Activated naive CD4-positive, alpha-beta T cell treated with anti-CD3 and anti-CD28 coated beads, Interleukin-2, amount 50 U/mL, for 24 hours (primary cell): ENCODE data around the gene KRTAP19-6.
"Not testable (repeated sequence)": the region's sequence is repeated elsewhere in the genome, so short reads cannot be mapped to it uniquely, and the experiment has no call there.

Experiments
- H3K27ac Mint-ChIP-seq: one replicate; pipeline ENCODE4 v1.8.0; 2021; ENCODE audit warnings: mild to moderate bottlenecking, mixed read lengths
- H3K27me3 Mint-ChIP-seq: one replicate; pipeline ENCODE4 v1.8.0; 2021; ENCODE audit warnings: mixed read lengths
- H3K36me3 Mint-ChIP-seq: one replicate; pipeline ENCODE4 v1.8.0; 2021; ENCODE audit warnings: mixed read lengths
- H3K4me1 Mint-ChIP-seq: one replicate; pipeline ENCODE4 v1.8.0; 2021; ENCODE audit warnings: mixed read lengths
- H3K4me3 Mint-ChIP-seq: one replicate; pipeline ENCODE4 v1.8.0; 2021; ENCODE audit warnings: mild to moderate bottlenecking, mixed read lengths
- H3K9me3 Mint-ChIP-seq: one replicate; pipeline ENCODE4 v1.8.0; 2021; ENCODE audit warnings: mixed read lengths

The KRTAP19-6 gene

GRCh38 chr21:30541764-30542163, at the start of gene KRTAP19-6:
TSS of gene KRTAP19-6 (minus strand) at chr21:30541864. CDS start at chr21:30541833, 31 bp downstream.
- Mint-ChIP-seq H3K27ac (no peak within 1 kb of the TSS), H3K9me3 (peaks cover 5% of the 10 kb centered on the region), H3K36me3 (no peaks in the 10 kb centered on the region), H3K4me1 (no peaks in the 10 kb centered on the region), H3K4me3 (no peak within 1 kb of the TSS), H3K27me3 (no peaks in the 10 kb centered on the region)

GRCh38 chr21:30590297-30590696, 48.6 kb upstream of the KRTAP19-6 start, which contains the start of gene KRTAP22-2:
TSS of gene KRTAP22-2 (minus strand) at chr21:30590397.
- H3K4me3 Mint-ChIP-seq: no peak within 1 kb of the TSS
- no peak within 1 kb of the TSS for H3K27ac Mint-ChIP-seq
- no peaks in the 10 kb centered on the region for H3K27me3 Mint-ChIP-seq
- no peaks in the 10 kb centered on the region for H3K36me3 Mint-ChIP-seq
- H3K4me1 Mint-ChIP-seq: no peaks in the 10 kb centered on the region
- H3K9me3 Mint-ChIP-seq: no peaks in the 10 kb centered on the region

GRCh38 chr21:30582870-30583269, 41.2 kb upstream of the KRTAP19-6 start:
- H3K27me3 Mint-ChIP-seq: peaks cover 5% of the 10 kb centered on the region
- no peak overlapping the region for H3K27ac Mint-ChIP-seq
- peaks cover 4% of the 10 kb centered on the region for H3K4me1 Mint-ChIP-seq
- no peak overlapping the region for H3K4me3 Mint-ChIP-seq
- H3K36me3 Mint-ChIP-seq: no peaks in the 10 kb centered on the region
- H3K9me3 Mint-ChIP-seq: peaks cover 9% of the 10 kb centered on the region

- Mint-ChIP-seq H3K4me3 (no peak overlapping the region), H3K27ac (no peak overlapping the region), H3K27me3 (peaks cover 5% of the 10 kb centered on the region), H3K4me1 (peaks cover 9% of the 10 kb centered on the region), H3K9me3 (peaks cover 9% of the 10 kb centered on the region), H3K36me3 (no peaks in the 10 kb centered on the region)
Observed at GRCh38 chr21:30580132-30580531, 38.5 kb upstream of the KRTAP19-6 start.

GRCh38 chr21:30579346-30579745, 37.7 kb upstream of the KRTAP19-6 start:
- peaks cover 3% of the 10 kb centered on the region for H3K9me3 Mint-ChIP-seq
- no peaks in the 10 kb centered on the region for H3K27me3 Mint-ChIP-seq
- no peak overlapping the region for H3K27ac Mint-ChIP-seq
- peaks cover 9% of the 10 kb centered on the region for H3K4me1 Mint-ChIP-seq
- H3K36me3 Mint-ChIP-seq: no peaks in the 10 kb centered on the region
- H3K4me3 Mint-ChIP-seq: no peak overlapping the region

- H3K4me1 Mint-ChIP-seq: peaks cover 9% of the 10 kb centered on the region
- no peaks in the 10 kb centered on the region for H3K27me3 Mint-ChIP-seq
- H3K4me3 Mint-ChIP-seq: no peak overlapping the region
- no peaks in the 10 kb centered on the region for H3K9me3 Mint-ChIP-seq
- no peaks in the 10 kb centered on the region for H3K36me3 Mint-ChIP-seq
- H3K27ac Mint-ChIP-seq: no peak overlapping the region
Observed at GRCh38 chr21:30577766-30578165, 36.1 kb upstream of the KRTAP19-6 start.

- H3K36me3 Mint-ChIP-seq: no peaks in the 10 kb centered on the region
- no peak overlapping the region for H3K4me3 Mint-ChIP-seq
- no peak overlapping the region for H3K27ac Mint-ChIP-seq
- no peaks in the 10 kb centered on the region for H3K9me3 Mint-ChIP-seq
- no peaks in the 10 kb centered on the region for H3K4me1 Mint-ChIP-seq
- peaks cover 2% of the 10 kb centered on the region for H3K27me3 Mint-ChIP-seq
Observed at GRCh38 chr21:30567617-30568016, 26.0 kb upstream of the KRTAP19-6 start.

- no peak overlapping the region for H3K27ac Mint-ChIP-seq
- no peak overlapping the region for H3K4me3 Mint-ChIP-seq
- no peaks in the 10 kb centered on the region for H3K9me3 Mint-ChIP-seq
- H3K4me1 Mint-ChIP-seq: no peaks in the 10 kb centered on the region
- peaks cover 1% of the 10 kb centered on the region for H3K27me3 Mint-ChIP-seq
- H3K36me3 Mint-ChIP-seq: no peaks in the 10 kb centered on the region
Observed at GRCh38 chr21:30563630-30564029, 22.0 kb upstream of the KRTAP19-6 start.

- Mint-ChIP-seq H3K9me3 (no peaks in the 10 kb centered on the region), H3K27ac (no peak overlapping the region), H3K27me3 (peaks cover 1% of the 10 kb centered on the region), H3K4me1 (no peaks in the 10 kb centered on the region), H3K4me3 (no peak overlapping the region), H3K36me3 (no peaks in the 10 kb centered on the region)
Observed at GRCh38 chr21:30563072-30563471, 21.4 kb upstream of the KRTAP19-6 start.

- peaks cover 1% of the 10 kb centered on the region for H3K27me3 Mint-ChIP-seq
- H3K4me1 Mint-ChIP-seq: no peaks in the 10 kb centered on the region
- no peak overlapping the region for H3K4me3 Mint-ChIP-seq
- no peaks in the 10 kb centered on the region for H3K9me3 Mint-ChIP-seq
- H3K27ac Mint-ChIP-seq: no peak overlapping the region
- H3K36me3 Mint-ChIP-seq: no peaks in the 10 kb centered on the region
Observed at GRCh38 chr21:30561957-30562356, 20.3 kb upstream of the KRTAP19-6 start.

- Mint-ChIP-seq H3K9me3 (no peaks in the 10 kb centered on the region), H3K4me1 (no peaks in the 10 kb centered on the region), H3K4me3 (no peak within 1 kb of the TSS), H3K27me3 (peaks cover 1% of the 10 kb centered on the region), H3K27ac (no peak within 1 kb of the TSS), H3K36me3 (no peaks in the 10 kb centered on the region)
Observed at GRCh38 chr21:30561264-30561895, 19.7 kb upstream of the KRTAP19-6 start, which contains the start of gene KRTAP19-7. TSS of gene KRTAP19-7 (minus strand) at chr21:30561314. CDS start at chr21:30561289, 25 bp downstream.

GRCh38 chr21:30555095-30555494, 13.4 kb upstream of the KRTAP19-6 start:
- Mint-ChIP-seq H3K4me1 (no peaks in the 10 kb centered on the region), H3K4me3 (no peak overlapping the region), H3K36me3 (peaks cover 2% of the 10 kb centered on the region), H3K9me3 (no peaks in the 10 kb centered on the region), H3K27ac (no peak overlapping the region), H3K27me3 (peaks cover 3% of the 10 kb centered on the region)

- Mint-ChIP-seq H3K4me1 (no peaks in the 10 kb centered on the region), H3K27me3 (peaks cover 3% of the 10 kb centered on the region), H3K9me3 (no peaks in the 10 kb centered on the region), H3K36me3 (peaks cover 2% of the 10 kb centered on the region), H3K27ac (no peak overlapping the region), H3K4me3 (no peak overlapping the region)
Observed at GRCh38 chr21:30552782-30553181, 11.1 kb upstream of the KRTAP19-6 start.

GRCh38 chr21:30518876-30519275, 22.8 kb downstream of the KRTAP19-6 start:
- Mint-ChIP-seq H3K27me3 (peaks cover 3% of the 10 kb centered on the region), H3K4me1 (no peaks in the 10 kb centered on the region), H3K9me3 (peaks cover 6% of the 10 kb centered on the region), H3K36me3 (no peaks in the 10 kb centered on the region), H3K27ac (no peak overlapping the region), H3K4me3 (no peak overlapping the region)

GRCh38 chr21:30515681-30516080, 26.0 kb downstream of the KRTAP19-6 start:
- H3K4me3 Mint-ChIP-seq: no peak overlapping the region
- H3K27ac Mint-ChIP-seq: no peak overlapping the region
- peaks cover 6% of the 10 kb centered on the region for H3K9me3 Mint-ChIP-seq
- H3K4me1 Mint-ChIP-seq: no peaks in the 10 kb centered on the region
- H3K27me3 Mint-ChIP-seq: peaks cover 3% of the 10 kb centered on the region
- no peaks in the 10 kb centered on the region for H3K36me3 Mint-ChIP-seq

- H3K9me3 Mint-ChIP-seq, H3K27me3 Mint-ChIP-seq, H3K36me3 Mint-ChIP-seq, H3K27ac Mint-ChIP-seq, H3K4me3 Mint-ChIP-seq, H3K4me1 Mint-ChIP-seq: not testable (repeated sequence)
Observed at GRCh38 chr21:30505621-30506205, 36.0 kb downstream of the KRTAP19-6 start.
